Measurements from ENCODE around the gene ZC2HC1B. TPM values are rescaled to one million over a fixed set of nuclear protein-coding genes. Genes with fewer than 3 reads are reported as not detected.

The ZC2HC1B gene
- total RNA-seq, 2 donors from 2014 or later = not detected

GRCh38 chr6:143965503-143966171 is 101.4 kb downstream of the ZC2HC1B start:
- intact Hi-C loops (cut with DNase I) = no loop called here
- no peak for DNase-seq
- Histone ChIP-seq H3K9ac (ENCODE audit: low read depth in 2 of 2, low read length in 2 of 2) (no peak overlapping the region), H3K36me3 (no peaks in the 10 kb centered on the region), H3K27me3 (no peaks in the 10 kb centered on the region), H3K4me3 (no peak overlapping the region), H3K27ac (no peak overlapping the region), H3K9me3 (no peaks in the 10 kb centered on the region), H3K4me1 (peaks cover 4% of the 10 kb centered on the region)
- TF ChIP-seq, protein P1, sequence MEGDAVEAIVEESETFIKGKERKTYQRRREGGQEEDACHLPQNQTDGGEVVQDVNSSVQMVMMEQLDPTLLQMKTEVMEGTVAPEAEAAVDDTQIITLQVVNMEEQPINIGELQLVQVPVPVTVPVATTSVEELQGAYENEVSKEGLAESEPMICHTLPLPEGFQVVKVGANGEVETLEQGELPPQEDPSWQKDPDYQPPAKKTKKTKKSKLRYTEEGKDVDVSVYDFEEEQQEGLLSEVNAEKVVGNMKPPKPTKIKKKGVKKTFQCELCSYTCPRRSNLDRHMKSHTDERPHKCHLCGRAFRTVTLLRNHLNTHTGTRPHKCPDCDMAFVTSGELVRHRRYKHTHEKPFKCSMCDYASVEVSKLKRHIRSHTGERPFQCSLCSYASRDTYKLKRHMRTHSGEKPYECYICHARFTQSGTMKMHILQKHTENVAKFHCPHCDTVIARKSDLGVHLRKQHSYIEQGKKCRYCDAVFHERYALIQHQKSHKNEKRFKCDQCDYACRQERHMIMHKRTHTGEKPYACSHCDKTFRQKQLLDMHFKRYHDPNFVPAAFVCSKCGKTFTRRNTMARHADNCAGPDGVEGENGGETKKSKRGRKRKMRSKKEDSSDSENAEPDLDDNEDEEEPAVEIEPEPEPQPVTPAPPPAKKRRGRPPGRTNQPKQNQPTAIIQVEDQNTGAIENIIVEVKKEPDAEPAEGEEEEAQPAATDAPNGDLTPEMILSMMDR (IDR thresholded peaks at IDR 0.05) = no peak

- no peaks in the 10 kb centered on the region for H3K9me3 ChIP-seq
- no peak overlapping the region for H3K9ac ChIP-seq (ENCODE audit: low read depth in 2 of 2, low read length in 2 of 2)
- no peak overlapping the region for H3K4me3 ChIP-seq
- H3K36me3 ChIP-seq = no peaks in the 10 kb centered on the region
- H3K4me1 ChIP-seq = peaks cover 4% of the 10 kb centered on the region
- no peak overlapping the region for H3K27ac ChIP-seq
- no peaks in the 10 kb centered on the region for H3K27me3 ChIP-seq
- intact Hi-C loops (cut with DNase I) = no loop called here
- DNase-seq = no peak
- TF ChIP-seq, protein P1 (IDR thresholded peaks at IDR 0.05) = no peak
Measured at GRCh38 chr6:143966312-143966711, 102.0 kb downstream of the ZC2HC1B start.

GRCh38 chr6:143967706-143968376 is 103.6 kb downstream of the ZC2HC1B start:
- no peak for DNase-seq
- no peaks in the 10 kb centered on the region for H3K9me3 ChIP-seq
- H3K27ac ChIP-seq = no peak overlapping the region
- intact Hi-C loops (cut with DNase I) = no loop called here
- H3K4me3 ChIP-seq = no peak overlapping the region
- no peaks in the 10 kb centered on the region for H3K27me3 ChIP-seq
- no peak overlapping the region for H3K9ac ChIP-seq (ENCODE audit: low read depth in 2 of 2, low read length in 2 of 2)
- H3K4me1 ChIP-seq = peaks cover 4% of the 10 kb centered on the region
- H3K36me3 ChIP-seq = no peaks in the 10 kb centered on the region
- TF ChIP-seq, protein P1 (IDR thresholded peaks at IDR 0.05) = no peak

GRCh38 chr6:143969077-143969476 is 104.8 kb downstream of the ZC2HC1B start:
- Histone ChIP-seq H3K36me3 (no peaks in the 10 kb centered on the region), H3K4me3 (no peak overlapping the region), H3K27me3 (no peaks in the 10 kb centered on the region), H3K27ac (no peak overlapping the region), H3K9ac (ENCODE audit: low read depth in 2 of 2, low read length in 2 of 2) (no peak overlapping the region), H3K4me1 (peaks cover 4% of the 10 kb centered on the region), H3K9me3 (no peaks in the 10 kb centered on the region)
- TF ChIP-seq, protein P1 (IDR thresholded peaks at IDR 0.05) = no peak
- no peak for DNase-seq
- intact Hi-C loops (cut with DNase I) = no loop called here

DNA sequence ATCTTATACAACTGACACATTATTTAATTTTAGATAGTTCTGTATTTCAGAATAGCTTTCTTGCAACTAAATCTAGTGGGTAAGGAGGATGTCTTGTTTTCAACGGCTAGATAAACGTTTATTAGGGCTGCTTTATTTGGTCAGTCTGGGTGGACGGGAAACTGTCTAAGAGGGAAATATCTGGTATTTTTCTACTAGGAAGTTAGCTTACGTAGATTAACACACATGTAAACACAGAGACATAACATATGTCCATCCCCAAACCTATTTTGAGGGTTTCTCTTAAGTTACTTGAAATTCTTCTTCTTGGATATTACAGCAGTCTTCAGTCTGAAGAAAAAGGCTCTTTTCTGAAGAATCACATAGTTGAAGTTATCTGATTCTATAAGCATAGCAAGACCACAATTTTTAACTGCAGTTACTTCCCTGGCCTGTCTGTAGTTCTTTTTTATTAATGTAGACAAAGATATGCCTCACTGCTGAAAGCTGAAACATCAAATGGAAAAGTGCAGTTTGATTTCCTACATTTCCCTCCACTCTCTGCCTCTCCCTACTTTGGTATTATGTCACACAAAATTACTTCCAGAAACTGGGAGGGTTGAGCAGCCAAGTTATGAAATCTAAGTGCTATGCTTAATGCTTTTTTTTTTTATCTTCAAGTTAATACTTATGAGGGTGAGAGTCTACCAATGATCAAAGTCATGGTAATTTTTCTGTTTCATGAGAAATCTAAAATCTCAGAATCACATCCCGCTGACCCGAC is 106.4 kb downstream of the ZC2HC1B start:
- no peak for DNase-seq
- H3K27ac ChIP-seq = no peak overlapping the region
- TF ChIP-seq, protein P1 (IDR thresholded peaks at IDR 0.05) = no peak
- H3K4me1 ChIP-seq = peaks cover 4% of the 10 kb centered on the region
- H3K9ac ChIP-seq (ENCODE audit: low read depth in 2 of 2, low read length in 2 of 2) = no peak overlapping the region
- no peaks in the 10 kb centered on the region for H3K36me3 ChIP-seq
- intact Hi-C loops (cut with DNase I) = no loop called here
- no peaks in the 10 kb centered on the region for H3K27me3 ChIP-seq
- H3K4me3 ChIP-seq = no peak overlapping the region
- H3K9me3 ChIP-seq = no peaks in the 10 kb centered on the region

All from colonic mucosa (tissue), 4 donors.